Parathyroid adenoma (tissue), 2 donors: Measurements from ENCODE around the gene CER1.

Source experiments
- H2AFZ ChIP-seq: fragments of 300-600 bp; sonication (generic); one replicate; pipeline ENCODE4 v1.7.0; 2017; ENCODE audit warnings: antibody characterized with exemption, mild to moderate bottlenecking
- H3K27ac ChIP-seq: fragments of 300-600 bp; sonication (generic); one replicate; pipeline ENCODE4 v1.7.0; 2017
- H3K27me3 ChIP-seq: fragments of 300-600 bp; sonication (generic); one replicate; pipeline ENCODE4 v1.7.0; 2017; ENCODE audit warnings: low read length; ENCODE audit not compliant: control insufficient read depth, insufficient read depth
- H3K36me3 ChIP-seq: fragments of 300-600 bp; sonication (generic); one replicate; pipeline ENCODE4 v1.7.0; 2017; ENCODE audit warnings: low read length; ENCODE audit not compliant: control insufficient read depth, insufficient read depth
- H3K4me1 ChIP-seq: fragments of 300-600 bp; sonication (generic); one replicate; pipeline ENCODE4 v1.7.0; 2017; ENCODE audit warnings: control low read depth
- H3K4me2 ChIP-seq: fragments of 300-600 bp; sonication (generic); one replicate; pipeline ENCODE4 v1.7.0; 2017; ENCODE audit warnings: low read length
- H3K4me3 ChIP-seq: fragments of 300-600 bp; sonication (generic); one replicate; pipeline ENCODE4 v1.7.0; 2017; ENCODE audit warnings: low read depth, low read length
- H3K79me2 ChIP-seq: fragments of 300-600 bp; sonication (generic); one replicate; pipeline ENCODE4 v1.7.0; 2017; ENCODE audit warnings: control low read depth
- H3K9ac ChIP-seq: fragments of 300-600 bp; sonication (generic); one replicate; pipeline ENCODE4 v1.7.0; 2017; ENCODE audit warnings: mild to moderate bottlenecking
- H3K9me3 ChIP-seq: fragments of 300-600 bp; sonication (generic); one replicate; pipeline ENCODE4 v1.7.0; 2017; ENCODE audit warnings: low read length; ENCODE audit not compliant: control insufficient read depth
- CTCF ChIP-seq: fragments of 300-600 bp; sonication (generic); IDR thresholded peaks from one replicate; pipeline ENCODE4 v1.7.0; 2017; ENCODE audit warnings: antibody characterized with exemption, mild to moderate bottlenecking
- donor health status: primary hyperparathyroidism.

The CER1 gene

GRCh38 chr9:14710804-14711203 lies 11.7 kb downstream of the CER1 start:
- Histone ChIP-seq H2AFZ (no peak overlapping the region), H3K27ac (no peak overlapping the region), H3K79me2 (no peaks in the 10 kb centered on the region), H3K27me3 (no peaks in the 10 kb centered on the region), H3K4me1 (no peaks in the 10 kb centered on the region), H3K9ac (no peak overlapping the region), H3K4me3 (no peak overlapping the region), H3K36me3 (no peaks in the 10 kb centered on the region), H3K4me2 (no peak overlapping the region), H3K9me3 (no peaks in the 10 kb centered on the region)
- TF ChIP-seq CTCF = no peak

GRCh38 chr9:14706530-14707140 lies 15.9 kb downstream of the CER1 start:
- no peak for TF ChIP-seq CTCF
- Histone ChIP-seq H3K4me2 (no peak overlapping the region), H3K9ac (no peak overlapping the region), H3K27ac (no peak overlapping the region), H3K4me1 (no peaks in the 10 kb centered on the region), H3K4me3 (no peak overlapping the region), H2AFZ (no peak overlapping the region), H3K79me2 (no peaks in the 10 kb centered on the region), H3K9me3 (no peaks in the 10 kb centered on the region), H3K27me3 (no peaks in the 10 kb centered on the region), H3K36me3 (no peaks in the 10 kb centered on the region)

DNA sequence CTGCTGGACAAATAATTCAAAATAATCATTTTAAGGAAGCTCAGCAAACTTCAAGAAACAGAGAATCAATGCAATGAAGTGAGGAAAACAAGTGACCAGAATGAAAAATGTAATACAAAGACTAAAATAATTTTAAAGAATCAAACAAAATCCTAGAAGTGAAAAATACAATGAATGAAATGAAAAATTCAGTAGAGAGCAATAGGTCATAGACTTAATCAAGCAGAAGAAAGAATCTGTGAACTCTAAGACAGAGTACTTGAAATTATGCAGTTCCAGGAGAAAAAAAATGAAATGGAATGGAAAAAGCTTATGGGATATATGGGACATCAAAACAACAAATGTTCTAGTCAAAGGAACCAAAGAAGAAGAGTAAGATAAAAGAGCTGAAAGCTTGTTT lies 17.5 kb downstream of the CER1 start:
- Histone ChIP-seq H3K27ac (no peak overlapping the region), H3K9me3 (no peaks in the 10 kb centered on the region), H3K4me3 (no peak overlapping the region), H3K4me2 (no peak overlapping the region), H3K4me1 (no peaks in the 10 kb centered on the region), H3K79me2 (no peaks in the 10 kb centered on the region), H2AFZ (no peak overlapping the region), H3K27me3 (no peaks in the 10 kb centered on the region), H3K9ac (no peak overlapping the region), H3K36me3 (no peaks in the 10 kb centered on the region)
- TF ChIP-seq CTCF = no peak

DNA sequence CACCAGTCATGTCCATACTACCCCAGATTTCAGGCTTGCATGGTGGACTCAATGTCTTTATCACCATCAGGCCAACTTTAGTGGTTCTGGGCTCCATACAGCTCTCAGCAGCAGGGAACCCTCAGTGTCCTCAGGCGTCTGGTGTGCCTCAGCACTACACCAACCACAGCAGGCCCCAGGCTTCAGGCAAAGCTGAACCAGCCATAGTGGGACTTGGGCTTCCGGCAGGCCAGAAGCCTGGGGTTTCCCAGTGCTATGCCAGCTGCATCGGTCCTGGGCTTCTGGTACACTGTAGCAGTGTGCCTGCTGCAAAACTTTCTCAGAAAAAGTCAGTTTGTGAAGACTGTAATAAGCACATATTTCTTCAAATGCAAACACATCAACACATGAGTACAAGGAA lies 18.3 kb downstream of the CER1 start:
- Histone ChIP-seq H3K4me1 (no peaks in the 10 kb centered on the region), H3K27me3 (no peaks in the 10 kb centered on the region), H2AFZ (no peak overlapping the region), H3K27ac (no peak overlapping the region), H3K79me2 (no peaks in the 10 kb centered on the region), H3K4me2 (no peak overlapping the region), H3K4me3 (no peak overlapping the region), H3K36me3 (no peaks in the 10 kb centered on the region), H3K9me3 (no peaks in the 10 kb centered on the region), H3K9ac (no peak overlapping the region)
- TF ChIP-seq CTCF = no peak

DNA sequence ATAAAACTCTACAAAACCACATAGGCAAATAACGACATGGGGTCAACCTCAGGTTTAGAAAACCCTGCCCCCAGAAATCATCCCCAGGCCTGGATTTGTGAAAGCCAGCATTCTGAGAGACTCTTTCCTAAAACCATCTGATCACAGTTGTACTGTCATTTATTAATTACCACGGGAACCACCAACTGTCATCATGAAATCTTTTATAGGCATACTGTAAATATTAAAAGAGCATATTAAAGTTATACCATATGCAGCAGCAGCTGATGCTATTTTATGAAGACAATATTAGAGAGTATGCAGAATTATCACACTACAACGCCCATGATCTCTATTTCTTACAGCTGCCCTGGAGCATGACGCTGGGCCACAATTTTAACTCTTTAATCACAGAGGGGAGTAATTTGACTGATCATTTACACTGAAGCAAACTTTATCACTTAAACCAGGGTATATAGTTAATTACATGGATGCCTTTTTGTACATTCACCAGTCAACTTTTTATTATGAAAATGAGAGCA lies 20.3 kb downstream of the CER1 start:
- H3K36me3 ChIP-seq = no peaks in the 10 kb centered on the region
- no peak overlapping the region for H3K27ac ChIP-seq
- H3K4me1 ChIP-seq = no peaks in the 10 kb centered on the region
- no peak overlapping the region for H3K4me3 ChIP-seq
- H3K9me3 ChIP-seq = no peaks in the 10 kb centered on the region
- H3K4me2 ChIP-seq = no peak overlapping the region
- no peaks in the 10 kb centered on the region for H3K27me3 ChIP-seq
- H2AFZ ChIP-seq = no peak overlapping the region
- no peak for TF ChIP-seq CTCF
- H3K9ac ChIP-seq = no peak overlapping the region
- H3K79me2 ChIP-seq = no peaks in the 10 kb centered on the region
